Measurements from ENCODE around the gene CNDP2.
"Not testable (repeated sequence)": the region's sequence is repeated elsewhere in the genome, so short reads cannot be mapped to it uniquely, and the experiment has no call there.

Gene CNDP2

DNA sequence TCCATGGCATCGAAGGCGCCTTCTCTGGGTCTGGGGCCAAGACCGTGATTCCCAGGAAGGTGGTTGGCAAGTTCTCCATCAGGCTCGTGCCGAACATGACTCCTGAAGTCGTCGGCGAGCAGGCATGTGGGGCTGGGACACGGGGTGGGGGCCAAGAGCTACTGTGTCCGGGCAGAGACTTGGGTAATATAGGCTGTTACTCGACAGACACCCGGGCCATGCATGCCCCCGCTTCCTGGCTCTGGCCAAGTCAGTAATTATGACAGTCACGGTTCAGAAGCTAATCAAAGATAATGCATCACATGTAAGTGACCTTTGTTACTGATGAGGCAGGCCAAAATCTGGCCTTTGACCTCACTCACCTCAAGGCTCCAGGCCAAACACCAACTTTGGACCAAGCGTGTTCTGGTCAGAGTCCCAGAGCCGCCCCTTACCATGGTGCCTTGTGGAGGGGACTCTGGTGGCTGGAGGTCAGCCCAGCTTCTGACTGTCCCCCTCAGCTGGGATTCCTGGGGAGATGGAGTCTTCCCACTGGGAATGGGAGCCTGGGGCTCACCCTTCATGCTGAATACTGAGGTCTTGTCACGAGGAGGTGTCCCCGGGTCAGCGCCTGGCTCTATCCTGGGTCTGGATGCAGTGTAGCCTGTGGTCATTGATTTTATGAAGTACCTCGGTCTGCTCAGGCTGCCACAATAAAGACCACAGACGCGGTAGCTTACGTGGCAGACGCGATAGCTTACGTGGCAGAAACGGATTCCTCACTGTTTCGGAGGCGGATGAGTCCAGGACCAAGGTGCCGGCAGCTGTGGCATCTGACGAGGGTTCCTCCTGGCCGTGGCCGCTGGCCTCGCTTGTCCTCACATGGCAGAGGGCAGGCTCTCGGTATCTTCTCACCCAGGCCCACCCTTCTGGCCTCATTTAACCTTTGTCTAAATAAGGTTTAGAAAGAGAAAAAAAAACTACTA is 20.4 kb downstream of the CNDP2 start:
- Histone ChIP-seq H3K4me3 (ENCODE audit: low read length) (no peak overlapping the region), H3K9ac (ENCODE audit: low read length) (no peak overlapping the region), H3K4me1 (ENCODE audit: control insufficient read depth, insufficient read depth, low read length) (no peaks in the 10 kb centered on the region), H3K27ac (ENCODE audit: low read depth, low read length) (no peak overlapping the region), H3K27me3 (ENCODE audit: control insufficient read depth, insufficient read depth, low read length) (no peaks in the 10 kb centered on the region), H3K36me3 (ENCODE audit: control insufficient read depth, insufficient read depth, low read length) (peaks cover 50% of the 10 kb centered on the region)

DNA sequence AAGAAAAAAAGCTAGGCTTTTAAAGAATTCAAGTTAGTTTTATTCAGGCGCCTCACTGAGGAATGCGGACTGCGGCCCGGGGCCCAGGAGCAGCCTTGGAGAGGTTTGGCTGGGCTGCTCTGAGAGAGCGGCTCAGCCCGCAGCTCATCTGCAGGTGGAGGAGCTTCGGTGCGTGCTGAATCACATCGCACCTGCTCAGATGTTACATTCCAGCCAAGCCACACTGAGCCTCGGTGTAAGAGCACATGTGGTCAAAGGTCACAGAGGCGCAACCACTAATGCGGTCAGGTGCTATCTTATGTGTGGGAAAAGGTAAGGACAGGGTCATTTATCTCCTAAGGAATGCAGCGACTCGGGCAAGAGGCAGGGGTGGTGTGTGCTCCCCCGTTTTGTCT is 21.1 kb downstream of the CNDP2 start:
- H3K27ac ChIP-seq (ENCODE audit: low read depth, low read length), result no peak overlapping the region
- no peak overlapping the region for H3K4me3 ChIP-seq (ENCODE audit: low read length)
- H3K36me3 ChIP-seq (ENCODE audit: control insufficient read depth, insufficient read depth, low read length), result peaks cover 46% of the 10 kb centered on the region
- H3K9ac ChIP-seq (ENCODE audit: low read length), result no peak overlapping the region
- H3K4me1 ChIP-seq (ENCODE audit: control insufficient read depth, insufficient read depth, low read length), result no peaks in the 10 kb centered on the region
- no peaks in the 10 kb centered on the region for H3K27me3 ChIP-seq (ENCODE audit: control insufficient read depth, insufficient read depth, low read length)

DNA sequence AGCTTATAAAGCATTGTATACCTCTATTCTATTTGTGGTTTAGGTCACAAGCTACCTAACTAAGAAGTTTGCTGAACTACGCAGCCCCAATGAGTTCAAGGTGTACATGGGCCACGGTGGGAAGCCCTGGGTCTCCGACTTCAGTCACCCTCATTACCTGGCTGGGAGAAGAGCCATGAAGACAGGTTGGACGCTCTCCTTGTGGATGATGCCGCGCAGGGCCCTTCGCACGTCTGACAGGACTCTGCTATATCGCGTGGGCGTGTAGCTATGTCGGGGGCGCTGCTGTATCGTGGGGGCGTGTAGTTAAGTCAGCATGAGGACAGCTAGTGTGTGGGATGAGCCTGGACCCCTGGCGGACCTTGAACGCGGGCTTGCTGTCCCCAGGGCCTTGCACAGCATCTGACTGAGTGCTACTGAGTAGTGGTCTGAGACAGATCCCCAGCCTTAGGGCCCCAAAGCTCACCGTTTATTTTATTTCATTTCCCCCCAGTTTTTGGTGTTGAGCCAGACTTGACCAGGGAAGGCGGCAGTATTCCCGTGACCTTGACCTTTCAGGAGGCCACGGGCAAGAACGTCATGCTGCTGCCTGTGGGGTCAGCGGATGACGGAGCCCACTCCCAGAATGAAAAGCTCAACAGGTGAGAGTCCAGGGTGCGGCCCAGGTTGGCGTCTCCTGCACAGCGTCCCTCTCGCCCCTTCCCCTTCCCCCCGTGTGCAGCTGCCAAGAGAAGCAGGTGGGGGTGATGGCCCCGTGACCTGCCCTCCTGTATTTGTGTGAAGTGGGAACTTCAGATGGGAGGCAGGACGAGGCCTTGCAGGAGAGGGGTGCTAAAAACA is 22.5 kb downstream of the CNDP2 start:
- no peak overlapping the region for H3K4me3 ChIP-seq (ENCODE audit: low read length)
- H3K36me3 ChIP-seq (ENCODE audit: control insufficient read depth, insufficient read depth, low read length), result peaks cover 32% of the 10 kb centered on the region
- no peak overlapping the region for H3K27ac ChIP-seq (ENCODE audit: low read depth, low read length)
- no peak overlapping the region for H3K9ac ChIP-seq (ENCODE audit: low read length)
- no peaks in the 10 kb centered on the region for H3K27me3 ChIP-seq (ENCODE audit: control insufficient read depth, insufficient read depth, low read length)
- H3K4me1 ChIP-seq (ENCODE audit: control insufficient read depth, insufficient read depth, low read length), result no peaks in the 10 kb centered on the region

DNA sequence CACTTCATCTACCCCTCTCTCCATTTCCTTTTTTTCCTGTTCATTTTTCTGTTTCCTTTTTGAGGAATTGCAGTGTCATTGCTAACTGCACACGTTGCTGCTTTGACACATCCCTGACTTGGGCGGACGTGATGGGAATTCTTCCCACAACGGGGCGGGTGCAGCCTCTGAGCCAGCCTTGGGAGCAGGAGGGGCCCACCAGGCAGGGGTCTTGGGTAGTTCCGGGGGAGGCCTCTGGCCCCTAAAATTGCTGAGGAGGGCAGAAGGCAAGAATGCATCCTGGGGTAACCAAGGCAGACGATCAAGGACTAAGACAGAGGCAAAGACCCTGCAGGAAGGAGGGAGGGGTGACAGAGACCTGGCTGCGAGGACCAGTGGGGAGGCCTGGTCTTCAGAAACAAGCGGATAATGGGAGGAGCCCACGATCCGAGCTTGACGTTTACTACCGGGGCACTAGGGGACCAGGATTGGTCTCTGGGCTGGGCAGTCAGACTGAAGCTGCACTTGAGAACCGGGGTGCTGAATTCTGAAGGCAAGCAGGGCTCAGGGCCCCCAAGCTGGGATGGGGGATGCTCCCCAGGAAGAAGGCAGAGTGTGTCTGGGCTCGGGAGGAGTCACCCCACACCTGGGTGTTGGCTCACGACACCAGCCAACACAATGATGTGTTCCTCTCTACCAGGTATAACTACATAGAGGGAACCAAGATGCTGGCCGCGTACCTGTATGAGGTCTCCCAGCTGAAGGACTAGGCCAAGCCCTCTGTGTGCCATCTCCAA is 23.3 kb downstream of the CNDP2 start:
- no peak overlapping the region for H3K9ac ChIP-seq (ENCODE audit: low read length)
- H3K4me1 ChIP-seq (ENCODE audit: control insufficient read depth, insufficient read depth, low read length), result no peaks in the 10 kb centered on the region
- H3K27ac ChIP-seq (ENCODE audit: low read depth, low read length), result no peak overlapping the region
- peaks cover 32% of the 10 kb centered on the region for H3K36me3 ChIP-seq (ENCODE audit: control insufficient read depth, insufficient read depth, low read length)
- H3K27me3 ChIP-seq (ENCODE audit: control insufficient read depth, insufficient read depth, low read length), result no peaks in the 10 kb centered on the region
- H3K4me3 ChIP-seq (ENCODE audit: low read length), result no peak overlapping the region

DNA sequence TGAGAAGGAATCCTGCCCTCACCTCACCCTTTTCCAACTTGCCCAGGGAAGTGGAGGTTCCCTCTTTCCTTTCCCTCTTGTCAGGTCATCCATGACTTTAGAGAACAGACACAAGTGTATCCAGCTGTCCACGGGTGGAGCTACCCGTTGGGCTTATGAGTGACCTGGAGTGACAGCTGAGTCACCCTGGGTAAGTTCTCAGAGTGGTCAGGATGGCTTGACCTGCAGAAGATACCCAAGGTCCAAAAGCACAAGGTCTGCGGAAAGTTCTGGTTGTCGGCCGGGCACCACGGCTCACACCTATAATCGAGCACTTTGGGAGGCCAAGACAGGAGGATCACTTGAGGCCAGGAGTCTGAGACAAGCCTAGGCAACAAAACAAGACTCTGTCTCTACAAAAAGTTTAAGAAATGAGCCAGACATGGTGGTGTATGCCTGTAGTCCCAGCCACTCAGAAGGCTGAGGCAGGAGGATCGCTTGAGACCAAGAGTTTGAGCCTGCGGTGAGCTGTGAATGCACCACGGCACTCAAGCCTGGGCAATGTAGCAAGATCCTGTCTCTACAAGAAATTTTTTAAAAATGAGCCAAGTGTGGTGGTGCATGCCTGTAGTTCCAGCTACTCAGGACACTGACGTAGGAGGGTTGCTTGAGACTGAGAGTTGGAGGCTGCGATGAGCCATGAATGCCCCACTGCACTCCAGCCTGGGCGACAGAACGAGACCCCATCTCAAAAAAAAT is 24.1 kb downstream of the CNDP2 start:
- Histone ChIP-seq H3K9ac (ENCODE audit: low read length) (no peak overlapping the region), H3K27ac (ENCODE audit: low read depth, low read length) (no peak overlapping the region), H3K36me3 (ENCODE audit: control insufficient read depth, insufficient read depth, low read length) (peaks cover 32% of the 10 kb centered on the region)

DNA sequence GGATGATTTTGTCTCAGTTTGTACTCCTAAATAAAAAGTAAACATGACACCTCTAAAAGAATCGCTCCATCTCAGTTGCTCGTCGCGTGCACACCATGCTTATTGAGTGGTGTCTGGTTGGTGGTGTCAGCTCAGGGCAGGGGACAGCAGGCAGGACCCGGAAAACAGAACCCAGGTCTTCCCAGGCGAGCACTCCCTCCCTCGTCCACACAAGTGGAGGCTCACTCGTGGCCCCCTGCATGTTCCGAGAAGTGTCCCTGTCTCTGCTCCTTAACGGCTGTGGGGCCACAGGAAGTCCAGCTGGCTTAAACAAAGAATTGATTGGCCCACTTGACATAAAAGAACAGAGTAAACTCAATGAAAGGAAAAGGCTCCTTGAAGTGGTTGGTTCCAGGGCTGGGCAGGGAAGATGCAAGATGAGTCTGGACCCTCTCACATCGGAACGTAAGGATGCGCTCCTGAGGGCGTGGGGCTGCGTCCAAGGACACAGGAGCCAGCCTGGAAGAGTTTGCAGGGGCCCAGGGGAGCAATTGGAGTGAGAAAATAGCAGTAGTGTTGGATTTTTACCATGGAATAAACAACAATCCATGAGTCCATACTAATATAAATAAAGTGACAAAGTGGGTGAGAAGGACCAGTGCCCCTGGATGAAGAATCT is 25.0 kb downstream of the CNDP2 start:
- no peaks in the 10 kb centered on the region for H3K27me3 ChIP-seq (ENCODE audit: control insufficient read depth, insufficient read depth, low read length)
- H3K27ac ChIP-seq (ENCODE audit: low read depth, low read length), result no peak overlapping the region
- no peak overlapping the region for H3K4me3 ChIP-seq (ENCODE audit: low read length)
- no peak overlapping the region for H3K9ac ChIP-seq (ENCODE audit: low read length)
- peaks cover 24% of the 10 kb centered on the region for H3K36me3 ChIP-seq (ENCODE audit: control insufficient read depth, insufficient read depth, low read length)
- no peaks in the 10 kb centered on the region for H3K4me1 ChIP-seq (ENCODE audit: control insufficient read depth, insufficient read depth, low read length)

More for the DNA sequence above, 24.1 kb downstream of the CNDP2 start:
- Histone ChIP-seq H3K4me3 (ENCODE audit: low read length) (no peak overlapping the region), H3K27me3 (ENCODE audit: control insufficient read depth, insufficient read depth, low read length) (no peaks in the 10 kb centered on the region), H3K4me1 (ENCODE audit: control insufficient read depth, insufficient read depth, low read length) (no peaks in the 10 kb centered on the region)

DNA sequence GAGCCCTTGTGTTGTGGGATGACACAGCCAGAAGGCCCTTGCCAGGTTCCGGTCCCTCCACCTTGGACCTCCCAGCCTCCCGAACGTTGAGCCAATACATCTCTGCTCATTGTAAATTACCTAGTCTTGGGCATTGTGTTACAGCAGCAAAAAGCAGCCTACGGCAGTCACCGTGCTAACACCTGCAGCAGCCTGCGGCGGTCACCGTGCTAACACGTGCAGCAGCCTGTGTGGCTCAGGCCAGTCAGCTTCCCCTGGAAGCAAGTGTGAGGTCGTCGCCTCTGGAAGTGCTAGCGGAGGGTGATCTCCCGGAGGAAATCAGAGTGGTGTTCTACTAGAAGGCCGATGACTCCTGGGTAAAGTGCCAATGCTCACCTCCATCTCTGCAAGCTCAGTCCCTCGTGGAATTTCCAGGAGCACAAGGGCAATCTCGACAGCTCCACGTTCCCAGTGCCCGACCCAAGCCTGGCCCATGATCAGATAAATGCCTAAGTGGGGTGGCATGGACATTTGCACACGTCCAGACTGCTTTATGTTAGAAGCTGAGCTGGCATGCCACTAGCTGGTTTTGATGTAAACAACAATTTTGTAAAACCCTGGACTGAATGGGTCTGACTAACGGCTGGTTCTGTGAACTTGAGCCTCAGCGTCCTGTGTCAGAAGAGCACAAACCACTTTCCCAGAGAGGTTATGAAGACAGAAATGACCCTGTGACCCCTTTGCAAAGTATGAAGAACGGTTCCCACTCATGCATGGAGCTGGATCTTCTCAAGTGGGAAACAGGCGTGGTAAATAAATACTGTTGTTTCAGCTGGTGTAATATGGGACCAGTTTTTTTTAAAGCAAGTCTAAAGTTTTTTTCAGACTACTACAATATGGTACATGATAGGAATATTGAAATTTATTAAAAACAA is 26.7 kb downstream of the CNDP2 start:
- no peak overlapping the region for H3K27ac ChIP-seq (ENCODE audit: low read depth, low read length)
- H3K36me3 ChIP-seq (ENCODE audit: control insufficient read depth, insufficient read depth, low read length), result peaks cover 13% of the 10 kb centered on the region
- H3K27me3 ChIP-seq (ENCODE audit: control insufficient read depth, insufficient read depth, low read length), result no peaks in the 10 kb centered on the region
- no peak overlapping the region for H3K9ac ChIP-seq (ENCODE audit: low read length)
- H3K4me1 ChIP-seq (ENCODE audit: control insufficient read depth, insufficient read depth, low read length), result no peaks in the 10 kb centered on the region
- no peak overlapping the region for H3K4me3 ChIP-seq (ENCODE audit: low read length)

DNA sequence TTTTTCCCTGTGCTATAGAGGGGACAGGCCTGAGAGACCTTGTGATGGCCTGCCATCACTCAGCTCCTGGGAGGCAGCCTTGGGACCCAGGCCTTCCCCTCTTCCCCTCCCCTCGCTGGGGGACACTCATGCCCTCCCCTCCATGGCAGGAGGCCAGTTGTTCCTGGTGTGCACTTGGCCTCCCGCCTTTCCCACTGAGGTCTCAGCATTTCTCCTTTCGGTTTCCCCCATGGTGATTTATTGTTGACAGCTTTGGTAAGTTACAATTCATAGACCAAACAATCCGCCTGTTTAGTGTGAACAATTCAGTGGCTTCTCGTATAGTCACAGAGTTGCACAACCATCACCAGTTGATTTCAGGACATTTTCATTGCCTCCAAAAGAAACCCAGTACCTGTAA is 27.9 kb downstream of the CNDP2 start:
- Histone ChIP-seq H3K4me3 (ENCODE audit: low read length) (no peak overlapping the region), H3K36me3 (ENCODE audit: control insufficient read depth, insufficient read depth, low read length) (peaks cover 7% of the 10 kb centered on the region), H3K9ac (ENCODE audit: low read length) (no peak overlapping the region), H3K27ac (ENCODE audit: low read depth, low read length) (no peak overlapping the region), H3K4me1 (ENCODE audit: control insufficient read depth, insufficient read depth, low read length) (no peaks in the 10 kb centered on the region), H3K27me3 (ENCODE audit: control insufficient read depth, insufficient read depth, low read length) (no peaks in the 10 kb centered on the region)

DNA sequence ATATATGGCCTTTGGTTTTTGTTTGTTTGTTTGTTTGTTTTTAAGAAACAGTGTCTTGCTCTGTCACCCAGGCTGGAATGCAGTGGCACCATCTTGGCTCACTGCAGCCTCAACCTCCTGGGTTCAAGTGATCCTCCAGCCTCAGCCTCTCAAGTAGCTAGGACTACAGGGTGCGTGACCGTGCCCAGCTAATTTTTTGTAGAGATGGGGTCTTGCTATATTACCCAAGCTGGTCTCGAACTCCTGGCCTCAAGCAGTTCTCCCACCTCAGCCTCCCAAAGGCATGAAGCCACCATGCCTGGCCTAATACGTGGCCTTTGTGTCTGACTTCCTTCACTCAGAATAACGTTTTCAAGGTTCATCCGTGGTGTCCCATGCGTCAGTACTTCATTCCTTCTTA is 28.8 kb downstream of the CNDP2 start:
- not testable (repeated sequence) for H3K4me1 ChIP-seq (ENCODE audit: control insufficient read depth, insufficient read depth, low read length); H3K27me3 ChIP-seq (ENCODE audit: control insufficient read depth, insufficient read depth, low read length); H3K27ac ChIP-seq (ENCODE audit: low read depth, low read length); H3K36me3 ChIP-seq (ENCODE audit: control insufficient read depth, insufficient read depth, low read length); H3K9ac ChIP-seq (ENCODE audit: low read length); H3K4me3 ChIP-seq (ENCODE audit: low read length)

DNA sequence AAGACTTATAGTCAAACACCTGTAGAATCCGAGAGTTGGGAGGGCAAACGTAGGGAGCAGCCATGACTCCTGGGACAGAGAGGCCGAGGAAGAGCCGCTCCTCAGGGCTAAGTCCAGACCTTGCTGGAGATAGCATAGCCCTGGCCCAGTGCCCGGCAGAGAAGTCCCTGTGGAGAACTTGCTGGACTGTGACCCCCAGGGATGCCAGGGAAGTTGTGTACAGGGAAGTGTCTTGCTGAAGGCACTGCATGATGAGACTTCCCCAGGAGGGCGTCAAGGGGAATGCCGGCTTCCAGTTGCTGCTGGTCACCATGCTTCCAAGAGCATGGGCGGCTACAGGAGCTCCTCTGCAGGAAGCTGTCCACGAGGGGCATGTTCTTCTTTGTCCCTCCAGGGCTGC is 29.6 kb downstream of the CNDP2 start:
- H3K4me1 ChIP-seq (ENCODE audit: control insufficient read depth, insufficient read depth, low read length), result no peaks in the 10 kb centered on the region
- H3K27me3 ChIP-seq (ENCODE audit: control insufficient read depth, insufficient read depth, low read length), result no peaks in the 10 kb centered on the region
- no peak overlapping the region for H3K9ac ChIP-seq (ENCODE audit: low read length)
- no peak overlapping the region for H3K27ac ChIP-seq (ENCODE audit: low read depth, low read length)
- H3K4me3 ChIP-seq (ENCODE audit: low read length), result no peak overlapping the region
- H3K36me3 ChIP-seq (ENCODE audit: control insufficient read depth, insufficient read depth, low read length), result no peaks in the 10 kb centered on the region

DNA sequence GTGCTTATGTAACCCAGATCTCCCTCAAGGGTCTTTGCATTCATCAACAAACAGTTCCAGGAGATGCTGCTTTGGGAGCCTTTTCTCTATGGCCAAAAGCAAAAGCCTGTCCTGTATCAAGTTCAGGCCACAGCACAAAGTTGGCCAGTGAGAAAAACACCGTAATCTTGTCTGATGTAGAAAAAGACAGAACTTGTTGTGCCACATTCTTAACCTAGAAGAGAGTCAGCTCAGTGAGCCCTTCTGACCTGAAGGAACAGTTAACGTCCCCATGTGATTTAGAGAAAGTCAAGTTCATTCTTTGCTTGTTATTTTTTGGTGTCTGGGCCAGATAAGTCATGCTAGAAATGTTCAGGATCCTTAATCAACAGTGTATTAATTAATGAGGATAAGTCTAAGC is 30.3 kb downstream of the CNDP2 start:
- Histone ChIP-seq H3K36me3 (ENCODE audit: control insufficient read depth, insufficient read depth, low read length) (no peaks in the 10 kb centered on the region), H3K27me3 (ENCODE audit: control insufficient read depth, insufficient read depth, low read length) (no peaks in the 10 kb centered on the region), H3K4me1 (ENCODE audit: control insufficient read depth, insufficient read depth, low read length) (no peaks in the 10 kb centered on the region), H3K9ac (ENCODE audit: low read length) (no peak overlapping the region), H3K27ac (ENCODE audit: low read depth, low read length) (no peak overlapping the region), H3K4me3 (ENCODE audit: low read length) (no peak overlapping the region)
